K562 treated with DMSO at 1 percent for 12 hours (cell line): ENCODE measurements around the gene TARBP1. TPM values are rescaled to one million over a fixed set of nuclear protein-coding genes. Genes with fewer than 3 reads are reported as not detected.

Experiments used
- total RNA-seq: library from RNA; unstranded; fragments of 300-600 nt; gene quantifications from 2 replicates; pipeline ENCODE4 v1.2.3, GENCODE V29; 2022; ENCODE audit not compliant: insufficient read depth

The TARBP1 gene
- total RNA-seq = 10.3 and 22.8 TPM in 2 replicates

DNA sequence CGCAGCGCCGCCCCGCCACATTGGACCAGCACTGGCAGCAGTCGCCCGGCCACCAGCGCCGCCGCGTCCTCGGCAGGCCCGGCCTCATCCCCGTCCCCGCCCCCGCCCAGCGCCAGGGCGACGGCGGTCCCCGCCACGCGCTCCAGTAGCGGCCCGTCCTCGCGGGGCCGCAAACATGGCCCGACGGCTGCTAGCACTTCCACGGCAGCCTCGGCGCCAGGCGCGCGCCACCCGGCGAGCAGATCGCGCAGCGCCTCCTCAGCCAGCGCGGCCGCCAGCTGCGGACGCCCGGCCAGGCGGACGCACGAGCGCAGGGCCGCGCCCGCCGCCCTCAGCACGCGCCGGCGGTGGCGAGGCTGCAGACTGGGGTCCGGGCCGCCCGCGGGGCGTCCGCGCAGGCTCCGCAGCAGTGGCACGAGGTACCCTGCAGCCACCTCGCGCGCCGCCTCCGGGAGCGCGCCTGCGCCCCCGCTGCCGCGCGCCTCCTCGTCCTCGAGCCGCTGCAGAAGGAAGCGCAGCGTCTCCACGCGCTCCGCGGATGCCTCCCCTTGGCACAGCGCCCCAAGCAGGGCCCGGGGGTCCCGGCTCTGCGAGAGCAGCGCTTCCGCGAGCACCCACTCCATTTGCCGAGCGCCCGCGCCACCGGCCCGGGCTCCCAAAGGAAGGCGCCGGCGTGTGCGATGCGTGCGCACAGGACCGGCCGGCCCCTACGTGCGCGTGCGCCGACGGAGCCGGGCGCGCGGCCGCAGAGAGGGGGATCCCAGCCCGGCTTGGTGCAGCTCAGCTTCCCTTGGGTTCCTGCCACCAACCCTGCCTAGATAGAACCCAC, at the start of gene TARBP1:
TSS of gene TARBP1 (minus strand) at position 699 of the 829 bp plus-strand sequence. CDS start at position 623, 76 bp downstream.

GRCh38 chr1:234373064-234373958, 105.7 kb downstream of the TARBP1 start, which contains the start of gene COA6:
COA6 (plus strand) TSS chr1:234373456; CDS start chr1:234373467, 11 bp downstream.

Other genes starting within 250 kb of the TARBP1 start
- 98.7 and 106 TPM in 2 replicates for gene COA6, start 105.7 kb downstream of the TARBP1 start, total RNA-seq
- gene IRF2BP2, start 131.0 kb upstream of the TARBP1 start, total RNA-seq = 46.2 and 75.8 TPM in 2 replicates